GM23248 (cell line): Measurements from ENCODE around the gene FYB2. TPM values are rescaled to one million over a fixed set of nuclear protein-coding genes. Genes with fewer than 3 reads are reported as not detected.

Experiments
- DNase-seq: peaks from one replicate; pipeline ENCODE4 v3.0.0-alpha.2; 2015
- H2AFZ ChIP-seq: fragments of 200-600 bp; sonication (generic); 2 replicates; pipeline ENCODE4 v1.6.1; 2016; ENCODE audit warnings: antibody characterized with exemption
- H3F3A ChIP-seq: fragments of 200-600 bp; sonication (generic); 2 replicates; pipeline ENCODE4 v1.6.1; 2016; ENCODE audit warnings: mild to moderate bottlenecking, antibody characterized with exemption, mixed run types; ENCODE audit not compliant: insufficient read depth
- H3K27ac ChIP-seq: fragments of 200-600 bp; sonication (generic); 2 replicates; pipeline ENCODE4 v1.5.1; 2016; ENCODE audit warnings: mild to moderate bottlenecking
- H3K27me3 ChIP-seq: fragments of 200-600 bp; sonication (generic); replicated peaks from 2 replicates; pipeline ENCODE4 v1.6.1; 2016; ENCODE audit warnings: mild to moderate bottlenecking; ENCODE audit not compliant: insufficient read depth
- H3K36me3 ChIP-seq: fragments of 200-600 bp; sonication (generic); 2 replicates; pipeline ENCODE4 v1.6.1; 2016; ENCODE audit warnings: low read depth, mild to moderate bottlenecking
- H3K4me1 ChIP-seq: fragments of 200-600 bp; sonication (generic); 2 replicates; pipeline ENCODE4 v1.6.1; 2016; ENCODE audit warnings: mild to moderate bottlenecking; ENCODE audit not compliant: insufficient read depth
- H3K4me2 ChIP-seq: fragments of 200-600 bp; sonication (generic); one replicate; pipeline ENCODE4 v1.6.1; 2016; ENCODE audit warnings: mild to moderate bottlenecking; ENCODE audit not compliant: unreplicated experiment
- H3K4me3 ChIP-seq: fragments of 200-600 bp; sonication (generic); 2 replicates; pipeline ENCODE4 v1.5.1; 2016; ENCODE audit warnings: mild to moderate bottlenecking
- H3K79me2 ChIP-seq: fragments of 200-600 bp; sonication (generic); 2 replicates; pipeline ENCODE4 v1.6.1; 2016; ENCODE audit warnings: mild to moderate bottlenecking; ENCODE audit not compliant: insufficient read depth
- H3K9ac ChIP-seq: fragments of 200-600 bp; sonication (generic); 2 replicates; pipeline ENCODE4 v1.6.1; 2016; ENCODE audit warnings: mild to moderate bottlenecking
- H3K9me2 ChIP-seq: fragments of 200-600 bp; sonication (generic); 2 replicates; pipeline ENCODE4 v1.6.1; 2016; ENCODE audit warnings: mixed run types, mild to moderate bottlenecking, moderate library complexity; ENCODE audit not compliant: insufficient read depth
- H3K9me3 ChIP-seq: fragments of 200-600 bp; sonication (generic); one replicate; pipeline ENCODE4 v1.6.1; 2017; ENCODE audit warnings: low read depth
- H4K20me1 ChIP-seq: fragments of 200-600 bp; sonication (generic); 2 replicates; pipeline ENCODE4 v1.6.0; 2016; ENCODE audit not compliant: insufficient read depth
- EZH2 ChIP-seq: fragments of 200-600 bp; sonication (generic); IDR thresholded peaks from 2 replicates; pipeline ENCODE4 v1.6.1; 2018; ENCODE audit warnings: antibody characterized with exemption, mild to moderate bottlenecking; ENCODE audit not compliant: insufficient read depth, poor library complexity, severe bottlenecking
- EZH2phosphoT487 ChIP-seq: fragments of 200-600 bp; sonication (generic); IDR thresholded peaks from 2 replicates; pipeline ENCODE4 v1.6.1; 2018; ENCODE audit warnings: antibody characterized with exemption, moderate library complexity, mild to moderate bottlenecking, low read depth; ENCODE audit not compliant: insufficient read depth
- WGBS, 2 experiments: methylation state at CpG; one replicate each; pipeline ENCODE4 v1.1.6; 2015 to 2017; ENCODE audit warnings: low lambda C conversion rate in 2 of 2, low coverage in 1 of 2; ENCODE audit errors: missing lambda C conversion rate in 2 of 2; 5-methylcytosine and 5-hydroxymethylcytosine counted together
- in situ Hi-C: fragments of 300-500 bp; cut with MboI; formaldehyde crosslinking; loops from 2 replicates; pipeline ENCODE4 v1.15.0; 2020
- polyA plus RNA-seq: library from polyadenylated mRNA; unstranded; fragments of >200 nt; fragmentation: Nextera tagmentation; extraction: Ambion mirVana; gene quantifications from 2 replicates; pipeline ENCODE4 v1.2.1, GENCODE V29; 2016
- total RNA-seq: library from RNA; depleted of rRNA; stranded (reverse); fragments of >200 nt; shearing (Covaris generic); gene quantifications from 2 replicates; pipeline ENCODE4 v1.2.3, GENCODE V29; 2014; rRNA removed

FYB2 gene, protein sequence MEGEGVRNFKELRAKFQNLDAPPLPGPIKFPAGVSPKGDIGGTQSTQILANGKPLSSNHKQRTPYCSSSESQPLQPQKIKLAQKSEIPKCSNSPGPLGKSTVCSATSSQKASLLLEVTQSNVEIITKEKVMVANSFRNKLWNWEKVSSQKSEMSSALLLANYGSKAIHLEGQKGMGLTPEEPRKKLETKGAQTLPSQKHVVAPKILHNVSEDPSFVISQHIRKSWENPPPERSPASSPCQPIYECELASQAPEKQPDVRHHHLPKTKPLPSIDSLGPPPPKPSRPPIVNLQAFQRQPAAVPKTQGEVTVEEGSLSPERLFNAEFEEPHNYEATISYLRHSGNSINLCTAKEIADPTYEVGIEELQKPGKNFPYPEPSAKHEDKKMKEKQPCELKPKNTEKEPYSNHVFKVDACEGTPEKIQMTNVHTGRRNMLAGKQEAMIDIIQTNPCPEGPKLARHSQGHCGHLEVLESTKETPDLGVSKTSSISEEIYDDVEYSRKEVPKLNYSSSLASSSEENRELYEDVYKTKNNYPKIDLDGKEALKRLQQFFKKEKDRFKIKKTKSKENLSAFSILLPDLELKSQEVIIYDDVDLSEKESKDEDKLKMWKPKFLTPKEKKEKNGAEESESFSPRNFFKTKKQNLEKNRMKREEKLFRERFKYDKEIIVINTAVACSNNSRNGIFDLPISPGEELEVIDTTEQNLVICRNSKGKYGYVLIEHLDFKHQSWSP
- total RNA-seq (not detected in 2 replicates), polyA plus RNA-seq (not detected in 2 replicates)

DNA sequence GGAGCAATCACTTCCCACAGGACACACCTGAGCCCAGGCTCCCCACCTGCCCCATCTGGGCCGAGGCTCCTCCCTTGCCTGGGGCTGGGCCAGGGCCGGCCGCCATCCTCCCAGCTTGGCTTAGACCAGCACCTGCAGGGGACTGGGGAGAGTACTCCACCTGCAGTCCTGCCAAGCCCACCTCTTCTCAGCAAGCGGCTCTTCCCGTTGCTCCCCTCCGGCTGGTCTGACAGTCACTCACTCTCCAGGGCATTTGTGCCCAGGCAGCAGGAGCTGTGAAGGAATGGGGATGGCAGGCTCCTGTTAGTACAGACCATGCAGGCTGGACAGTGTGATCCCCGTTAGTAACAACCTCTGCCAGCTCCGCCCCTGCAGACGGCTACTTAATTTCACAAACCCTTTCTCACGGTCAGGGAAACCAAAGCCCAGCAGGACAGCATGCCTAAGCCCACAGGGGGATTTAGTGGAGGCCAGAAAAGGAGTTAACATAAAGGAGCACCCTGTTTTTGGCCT is at the start of gene FYB2:
Gene FYB2 (minus strand): TSS at position 18 of the 513 bp plus-strand sequence. CDS start 114 bp downstream, outside the sequence.
- no peak within 1 kb of the TSS for H3K9ac ChIP-seq
- DNase-seq = no peak

DNA sequence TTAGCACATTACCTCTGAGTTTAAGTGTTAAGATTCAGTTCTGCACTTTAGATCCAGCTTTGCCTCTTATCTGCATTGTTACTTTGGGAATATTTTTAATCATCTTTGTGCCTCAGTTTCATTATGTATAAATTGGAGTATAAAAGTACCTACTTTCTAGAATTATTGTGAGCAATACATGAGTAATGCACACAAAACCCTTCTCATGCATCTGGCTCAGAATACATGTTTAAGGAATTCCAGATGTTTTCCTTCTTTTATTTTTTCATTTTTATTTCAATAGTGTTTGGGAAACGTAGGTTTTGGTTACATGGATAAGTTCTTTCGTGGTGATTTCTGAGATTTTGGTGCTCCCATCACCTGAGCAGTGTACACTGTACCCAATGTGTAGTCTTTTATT is 49.6 kb upstream of the FYB2 start:
- Histone ChIP-seq H3K4me2 (peak overlapping the region; percentile 50), H4K20me1 (no peaks in the 10 kb centered on the region), H3K79me2 (no peaks in the 10 kb centered on the region), H3K4me3 (peak overlapping the region; percentile 25; the same call in 1 of the 2 replicates), H3K36me3 (no peaks in the 10 kb centered on the region), H3K9me3 (no peaks in the 10 kb centered on the region), H2AFZ (no peak overlapping the region), H3K9ac (no peak overlapping the region), H3K9me2 (peaks cover 6% of the 10 kb centered on the region; the same call in 1 of the 2 replicates), H3K27me3 (no peaks in the 10 kb centered on the region), H3K4me1 (peaks cover 45% of the 10 kb centered on the region), H3K27ac (peak overlapping the region; percentile 15; the same call in 1 of the 2 replicates), H3F3A (peaks cover 46% of the 10 kb centered on the region)
- DNase-seq = peak; percentile 78
- in situ Hi-C loops = no loop called here
- TF ChIP-seq EZH2 = no peak
- no peak for TF ChIP-seq EZH2phosphoT487
- WGBS, 2 experiments = 4 to 5% methylated on average over 2 of the region's 2 CpGs

More for the DNA sequence above, at the start of gene FYB2:
- TF ChIP-seq EZH2 (no peak), EZH2phosphoT487 (no peak)
- H2AFZ ChIP-seq = no peak within 1 kb of the TSS
- H3K79me2 ChIP-seq = no peaks in the 10 kb centered on the region
- peaks cover 4% of the 10 kb centered on the region; the same call in 1 of the 2 replicates for H3K4me1 ChIP-seq
- H3K27me3 ChIP-seq = no peaks in the 10 kb centered on the region
- H3K27ac ChIP-seq = no peak within 1 kb of the TSS
- no peaks in the 10 kb centered on the region for H3F3A ChIP-seq
- no peak within 1 kb of the TSS for H3K4me3 ChIP-seq
- H3K9me2 ChIP-seq = no peaks in the 10 kb centered on the region
- in situ Hi-C loops = loop anchor here (25.0 kb wide), 1 partner anchor 1532 kb away; no protein-coding TSS in a partner anchor
- H4K20me1 ChIP-seq = no peaks in the 10 kb centered on the region
- 67 to 71% methylated on average over 10 of the region's 10 CpGs for WGBS, 2 experiments
- H3K36me3 ChIP-seq = no peaks in the 10 kb centered on the region
- no peaks in the 10 kb centered on the region for H3K9me3 ChIP-seq
- H3K4me2 ChIP-seq = no peak within 1 kb of the TSS

DNA sequence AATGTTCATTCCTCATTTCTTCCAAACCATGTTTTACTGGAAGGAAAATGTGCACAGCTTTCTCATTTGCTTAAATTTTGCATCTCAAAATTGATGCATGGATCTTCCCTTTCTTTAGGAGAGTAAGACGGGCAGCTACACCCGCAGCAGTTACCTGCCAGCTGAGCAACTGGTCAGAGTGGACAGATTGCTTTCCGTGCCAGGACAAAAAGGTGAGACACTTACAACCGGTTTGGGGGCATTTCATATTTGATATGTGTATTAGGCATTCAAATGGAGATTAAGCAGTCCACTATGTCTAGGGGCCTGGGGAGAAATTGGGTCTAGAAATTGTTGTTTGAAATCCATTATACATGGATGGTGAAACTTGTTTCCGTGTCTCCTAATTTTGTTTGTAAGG is 48.3 kb upstream of the FYB2 start:
- peak overlapping the region; percentile 68 for H3K27ac ChIP-seq

DNA sequence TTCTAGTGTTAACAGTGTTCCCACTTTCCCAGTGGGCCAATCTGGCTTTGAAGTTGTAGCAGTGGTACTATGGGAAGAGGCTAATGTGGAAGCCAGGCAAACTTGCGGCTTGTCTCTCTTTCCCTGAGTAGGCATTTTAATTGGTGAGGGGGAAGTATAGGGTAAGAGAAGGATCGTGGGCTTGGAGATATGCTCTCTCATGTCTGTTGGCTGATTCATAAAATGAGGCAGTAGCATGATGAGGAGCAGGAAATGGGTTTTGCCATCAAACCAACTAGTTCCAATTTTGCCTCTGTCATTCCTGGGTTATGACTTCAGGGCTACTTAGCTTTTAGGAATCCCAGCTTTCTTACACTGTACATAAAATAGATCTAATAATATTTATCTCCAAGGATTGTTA is 47.5 kb upstream of the FYB2 start:
- H3K4me3 ChIP-seq = peak overlapping the region; percentile 27; the same call in 1 of the 2 replicates
- H3F3A ChIP-seq = peaks cover 35% of the 10 kb centered on the region

More for the DNA sequence above, 48.3 kb upstream of the FYB2 start:
- WGBS, 2 experiments = 95 to 96% methylated on average over 5 of the region's 5 CpGs
- no peaks in the 10 kb centered on the region for H3K79me2 ChIP-seq
- H3K4me2 ChIP-seq = peak overlapping the region; percentile 53
- H2AFZ ChIP-seq = no peak overlapping the region
- peaks cover 40% of the 10 kb centered on the region for H3F3A ChIP-seq
- TF ChIP-seq EZH2phosphoT487 (no peak), EZH2 (no peak)
- H3K36me3 ChIP-seq = no peaks in the 10 kb centered on the region
- H3K27me3 ChIP-seq = no peaks in the 10 kb centered on the region
- H3K9me2 ChIP-seq = peaks cover 6% of the 10 kb centered on the region; the same call in 1 of the 2 replicates
- no peak overlapping the region for H3K4me3 ChIP-seq
- H3K9me3 ChIP-seq = no peaks in the 10 kb centered on the region
- H4K20me1 ChIP-seq = no peaks in the 10 kb centered on the region
- no peak for DNase-seq
- peaks cover 38% of the 10 kb centered on the region for H3K4me1 ChIP-seq
- H3K9ac ChIP-seq = no peak overlapping the region
- in situ Hi-C loops = no loop called here

More for the DNA sequence above, 47.5 kb upstream of the FYB2 start:
- peak overlapping the region; percentile 36 for H2AFZ ChIP-seq
- in situ Hi-C loops = no loop called here
- H3K9me2 ChIP-seq = peaks cover 6% of the 10 kb centered on the region; the same call in 1 of the 2 replicates
- peak overlapping the region; percentile 68 for H3K27ac ChIP-seq
- DNase-seq = peak; percentile 93
- H3K4me1 ChIP-seq = peaks cover 31% of the 10 kb centered on the region
- peak overlapping the region; percentile 23; the same call in 1 of the 2 replicates for H3K9ac ChIP-seq
- peak overlapping the region; percentile 55 for H3K4me2 ChIP-seq
- 0 to 2% methylated on average over 2 of the region's 2 CpGs for WGBS, 2 experiments
- no peaks in the 10 kb centered on the region for H3K36me3 ChIP-seq
- H3K9me3 ChIP-seq = no peaks in the 10 kb centered on the region
- H4K20me1 ChIP-seq = no peaks in the 10 kb centered on the region
- no peaks in the 10 kb centered on the region for H3K79me2 ChIP-seq
- H3K27me3 ChIP-seq = no peaks in the 10 kb centered on the region
- TF ChIP-seq EZH2 (no peak), EZH2phosphoT487 (no peak)
